Stimulated activated CD4-positive, alpha-beta T cell treated with anti-CD3 and anti-CD28 coated beads, Interleukin-1b, Interleukin-23, amount 100 ng/mL, for 4 hours (primary cell): Measurements from ENCODE around the gene ATXN3.

Experiments
- DNase-seq, 2 donors: peaks; one replicate each; pipeline ENCODE4 v3.0.0-alpha.2; 2020; ENCODE audit warnings: low read depth in 2 of 2

The ATXN3 gene

GRCh38 chr14:92009604-92010003 lies 96.8 kb downstream of the ATXN3 start:
- DNase-seq = no peak
